IPS-18c (cell line): ENCODE measurements around the gene TUBB2A.
"Not testable (repeated sequence)": the region's sequence is repeated elsewhere in the genome, so short reads cannot be mapped to it uniquely, and the experiment has no call there.

Experiments
- H3K4me3 ChIP-seq: 2 replicates; pipeline ENCODE4 v1.7.0; 2013; ENCODE audit warnings: low read depth, mild to moderate bottlenecking, low read length, moderate library complexity; ENCODE audit not compliant: insufficient read depth
- H3K9me3 ChIP-seq: one replicate; pipeline ENCODE4 v1.6.1; 2013; ENCODE audit warnings: mild to moderate bottlenecking, low read length, moderate library complexity; ENCODE audit not compliant: control insufficient read depth, insufficient read depth

TUBB2A gene

GRCh38 chr6:3157131-3157933 is at the start of gene TUBB2A:
Gene TUBB2A, minus strand, starts transcription at chr6:3157544. Its CDS starts 81 bp downstream, at chr6:3157463.
- Histone ChIP-seq H3K9me3 (no peaks in the 10 kb centered on the region), H3K4me3 (peak within 1 kb of the TSS; percentile 92)

GRCh38 chr6:3206339-3207015 is 49.1 kb upstream of the TUBB2A start:
- no peak overlapping the region for H3K4me3 ChIP-seq

GRCh38 chr6:3205913-3206312 is 48.6 kb upstream of the TUBB2A start:
- Histone ChIP-seq H3K4me3 (no peak overlapping the region), H3K9me3 (no peaks in the 10 kb centered on the region)

More at GRCh38 chr6:3206339-3207015, 49.1 kb upstream of the TUBB2A start:
- H3K9me3 ChIP-seq = no peaks in the 10 kb centered on the region

GRCh38 chr6:3204921-3205320 is 47.6 kb upstream of the TUBB2A start:
- Histone ChIP-seq H3K4me3 (no peak overlapping the region), H3K9me3 (no peaks in the 10 kb centered on the region)

- no peaks in the 10 kb centered on the region for H3K9me3 ChIP-seq
- H3K4me3 ChIP-seq = no peak overlapping the region
Observed at GRCh38 chr6:3202999-3203696, 45.8 kb upstream of the TUBB2A start.

- H3K4me3 ChIP-seq = no peak overlapping the region
- H3K9me3 ChIP-seq = no peaks in the 10 kb centered on the region
Observed at GRCh38 chr6:3201388-3201787, 44.0 kb upstream of the TUBB2A start.

- Histone ChIP-seq H3K9me3 (no peaks in the 10 kb centered on the region), H3K4me3 (no peak overlapping the region)
Observed at GRCh38 chr6:3200682-3201081, 43.3 kb upstream of the TUBB2A start.

- H3K9me3 ChIP-seq = no peaks in the 10 kb centered on the region
- no peak overlapping the region for H3K4me3 ChIP-seq
Observed at GRCh38 chr6:3199382-3199781, 42.0 kb upstream of the TUBB2A start.

GRCh38 chr6:3197734-3198133 is 40.4 kb upstream of the TUBB2A start:
- H3K4me3 ChIP-seq, H3K9me3 ChIP-seq: not testable (repeated sequence)

GRCh38 chr6:3196770-3197169 is 39.4 kb upstream of the TUBB2A start:
- no peaks in the 10 kb centered on the region for H3K9me3 ChIP-seq
- no peak overlapping the region for H3K4me3 ChIP-seq

GRCh38 chr6:3195695-3196497 is 38.6 kb upstream of the TUBB2A start:
- Histone ChIP-seq H3K9me3 (no peaks in the 10 kb centered on the region), H3K4me3 (no peak overlapping the region)

- no peak overlapping the region for H3K4me3 ChIP-seq
- no peaks in the 10 kb centered on the region for H3K9me3 ChIP-seq
Observed at GRCh38 chr6:3195420-3195694, 38.0 kb upstream of the TUBB2A start.

GRCh38 chr6:3194535-3195419 is 37.4 kb upstream of the TUBB2A start:
- Histone ChIP-seq H3K9me3 (no peaks in the 10 kb centered on the region), H3K4me3 (no peak overlapping the region)

GRCh38 chr6:3193102-3193849 is 35.9 kb upstream of the TUBB2A start:
- Histone ChIP-seq H3K4me3 (no peak overlapping the region), H3K9me3 (no peaks in the 10 kb centered on the region)

GRCh38 chr6:3190779-3191178 is 33.4 kb upstream of the TUBB2A start:
- Histone ChIP-seq H3K9me3 (no peaks in the 10 kb centered on the region), H3K4me3 (no peak overlapping the region)

- Histone ChIP-seq H3K4me3 (no peak overlapping the region), H3K9me3 (no peaks in the 10 kb centered on the region)
Observed at GRCh38 chr6:3190056-3190455, 32.7 kb upstream of the TUBB2A start.
